ENCODE data around the gene PHYHIPL. TPM values are rescaled to one million over a fixed set of nuclear protein-coding genes. Genes with fewer than 3 reads are reported as not detected.
"Not testable (repeated sequence)": the region's sequence is repeated elsewhere in the genome, so short reads cannot be mapped to it uniquely, and the experiment has no call there.

The PHYHIPL gene
- total and polyA plus RNA-seq, 2 donors (not counting 1 experiment from before 2014, with no cell fraction given) = 0.02 TPM; not detected in 1

DNA sequence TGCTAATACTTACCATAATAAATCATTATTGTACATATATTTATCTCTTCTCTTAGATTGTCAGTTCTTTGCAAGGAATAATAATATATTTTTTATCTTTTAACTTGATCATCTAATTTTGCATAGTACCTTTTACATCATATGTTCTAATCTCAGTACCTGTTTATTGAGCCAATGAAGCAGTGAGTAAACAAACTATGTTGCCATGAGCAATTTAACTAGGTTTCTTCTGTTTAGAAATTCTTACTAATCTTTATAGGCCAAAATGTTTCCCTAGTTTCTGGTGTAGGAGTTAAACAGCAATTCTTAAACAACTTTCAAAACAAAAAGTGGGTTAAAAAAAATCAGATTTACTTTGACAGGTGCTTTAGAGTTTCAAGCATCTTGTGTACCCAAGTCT, 61.3 kb downstream of the PHYHIPL start:
- Histone ChIP-seq H3K9ac (ENCODE audit: insufficient read depth, low read length) (no peak overlapping the region), H3K4me2 (ENCODE audit: extremely low read depth, insufficient read depth, low read length) (no peak overlapping the region), H3K4me3 (replicated peaks in 1 of 4; ENCODE audit: control extremely low read depth in 1 of 4, insufficient read depth in 1 of 4, low read depth in 3 of 4, low read length in 4 of 4) (no peak overlapping the region), H2AFZ (ENCODE audit: low read length) (no peak overlapping the region), H3K79me2 (ENCODE audit: control insufficient read depth, insufficient read depth, low read length) (no peaks in the 10 kb centered on the region), H3K9me3 (ENCODE audit: control insufficient read depth, insufficient read depth, low read depth, low read length) (no peaks in the 10 kb centered on the region), H3K36me3 (ENCODE audit: control insufficient read depth, insufficient read depth, low read length) (no peaks in the 10 kb centered on the region), H3K27ac (ENCODE audit: insufficient read depth, low read length) (no peak overlapping the region), H3K27me3 (ENCODE audit: control insufficient read depth, insufficient read depth, low read length) (no peaks in the 10 kb centered on the region), H3K4me1 (ENCODE audit: control insufficient read depth, extremely low read depth, insufficient read depth, low read length) (no peaks in the 10 kb centered on the region), H4K20me1 (ENCODE audit: control insufficient read depth, extremely low read depth, insufficient read depth, low read length) (no peaks in the 10 kb centered on the region)
- TF ChIP-seq EZH2 (IDR thresholded peaks at IDR 0.05; ENCODE audit: low read length, missing control alignments) = no peak
- TF ChIP-seq, protein P1, sequence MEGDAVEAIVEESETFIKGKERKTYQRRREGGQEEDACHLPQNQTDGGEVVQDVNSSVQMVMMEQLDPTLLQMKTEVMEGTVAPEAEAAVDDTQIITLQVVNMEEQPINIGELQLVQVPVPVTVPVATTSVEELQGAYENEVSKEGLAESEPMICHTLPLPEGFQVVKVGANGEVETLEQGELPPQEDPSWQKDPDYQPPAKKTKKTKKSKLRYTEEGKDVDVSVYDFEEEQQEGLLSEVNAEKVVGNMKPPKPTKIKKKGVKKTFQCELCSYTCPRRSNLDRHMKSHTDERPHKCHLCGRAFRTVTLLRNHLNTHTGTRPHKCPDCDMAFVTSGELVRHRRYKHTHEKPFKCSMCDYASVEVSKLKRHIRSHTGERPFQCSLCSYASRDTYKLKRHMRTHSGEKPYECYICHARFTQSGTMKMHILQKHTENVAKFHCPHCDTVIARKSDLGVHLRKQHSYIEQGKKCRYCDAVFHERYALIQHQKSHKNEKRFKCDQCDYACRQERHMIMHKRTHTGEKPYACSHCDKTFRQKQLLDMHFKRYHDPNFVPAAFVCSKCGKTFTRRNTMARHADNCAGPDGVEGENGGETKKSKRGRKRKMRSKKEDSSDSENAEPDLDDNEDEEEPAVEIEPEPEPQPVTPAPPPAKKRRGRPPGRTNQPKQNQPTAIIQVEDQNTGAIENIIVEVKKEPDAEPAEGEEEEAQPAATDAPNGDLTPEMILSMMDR (conservative IDR thresholded peaks at IDR 0.05 in 1 of 2, IDR thresholded peaks at IDR 0.05 in 1 of 2; ENCODE audit: low read depth in 1 of 2, low read length in 2 of 2) = no peak
- DNase-seq (ENCODE audit: low read depth in 2 of 2) = no peak

DNA sequence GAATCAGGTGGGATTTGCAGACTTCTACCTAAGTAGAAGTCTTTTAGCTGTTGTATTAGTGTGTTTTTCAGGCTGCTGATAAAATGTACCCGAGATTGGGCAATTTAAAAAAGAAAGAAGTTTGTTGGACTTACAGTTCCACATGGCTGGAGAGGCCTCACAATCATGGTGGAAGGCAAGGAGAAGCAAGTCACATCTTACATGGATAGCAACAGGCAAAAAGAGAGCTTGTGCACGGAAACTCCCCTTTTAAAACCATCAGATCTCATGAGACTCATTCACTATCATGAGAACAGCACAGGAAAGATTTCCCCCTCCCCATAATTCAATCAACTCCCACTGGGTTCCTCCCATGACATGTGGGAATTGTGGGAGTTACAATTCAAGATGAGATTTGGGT, 62.7 kb downstream of the PHYHIPL start:
- not testable (repeated sequence) for H3K4me3 ChIP-seq (replicated peaks in 1 of 4; ENCODE audit: control extremely low read depth in 1 of 4, insufficient read depth in 1 of 4, low read depth in 3 of 4, low read length in 4 of 4); DNase-seq (ENCODE audit: low read depth in 2 of 2); H3K4me1 ChIP-seq (ENCODE audit: control insufficient read depth, extremely low read depth, insufficient read depth, low read length); H3K4me2 ChIP-seq (ENCODE audit: extremely low read depth, insufficient read depth, low read length); H3K27me3 ChIP-seq (ENCODE audit: control insufficient read depth, insufficient read depth, low read length); H3K9me3 ChIP-seq (ENCODE audit: control insufficient read depth, insufficient read depth, low read depth, low read length); H4K20me1 ChIP-seq (ENCODE audit: control insufficient read depth, extremely low read depth, insufficient read depth, low read length); H3K79me2 ChIP-seq (ENCODE audit: control insufficient read depth, insufficient read depth, low read length); H3K36me3 ChIP-seq (ENCODE audit: control insufficient read depth, insufficient read depth, low read length); H3K9ac ChIP-seq (ENCODE audit: insufficient read depth, low read length); H2AFZ ChIP-seq (ENCODE audit: low read length); H3K27ac ChIP-seq (ENCODE audit: insufficient read depth, low read length)

DNA sequence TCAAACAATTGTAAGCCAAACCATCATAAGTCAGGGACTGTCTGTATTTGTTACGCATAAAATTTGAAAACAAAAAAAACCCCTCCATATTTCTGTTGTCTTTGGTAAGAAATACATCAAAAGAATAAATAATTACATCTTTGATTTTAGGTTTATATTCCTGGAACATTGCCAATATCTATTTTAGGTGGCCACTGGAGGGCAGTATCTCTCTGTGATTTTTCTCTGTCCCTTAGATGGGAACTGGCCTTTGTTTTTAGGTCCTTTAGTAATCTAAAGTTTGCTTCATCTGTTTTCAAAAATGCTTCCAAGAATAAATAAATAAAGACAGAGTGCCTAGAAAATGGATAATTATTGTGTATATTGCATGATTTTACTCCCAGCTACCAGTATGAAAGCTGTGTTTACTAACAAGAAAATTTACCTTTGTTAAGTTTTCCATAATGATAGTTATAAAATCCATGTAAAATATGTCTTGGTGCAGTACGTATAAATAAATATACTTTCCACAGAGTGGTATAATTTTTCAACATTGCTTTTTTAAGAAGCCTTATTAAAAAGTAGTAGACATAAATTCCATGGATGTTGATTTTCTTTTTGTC, 64.2 kb downstream of the PHYHIPL start:
- TF ChIP-seq, protein P1 (conservative IDR thresholded peaks at IDR 0.05 in 1 of 2, IDR thresholded peaks at IDR 0.05 in 1 of 2; ENCODE audit: low read depth in 1 of 2, low read length in 2 of 2) = peak; percentile 42 to 45
- TF ChIP-seq EZH2 (IDR thresholded peaks at IDR 0.05; ENCODE audit: low read length, missing control alignments) = no peak
- Histone ChIP-seq H3K27ac (ENCODE audit: insufficient read depth, low read length) (no peak overlapping the region), H3K9me3 (ENCODE audit: control insufficient read depth, insufficient read depth, low read depth, low read length) (no peaks in the 10 kb centered on the region), H3K4me2 (ENCODE audit: extremely low read depth, insufficient read depth, low read length) (no peak overlapping the region), H3K4me3 (replicated peaks in 1 of 4; ENCODE audit: control extremely low read depth in 1 of 4, insufficient read depth in 1 of 4, low read depth in 3 of 4, low read length in 4 of 4) (no peak overlapping the region), H3K36me3 (ENCODE audit: control insufficient read depth, insufficient read depth, low read length) (no peaks in the 10 kb centered on the region), H3K4me1 (ENCODE audit: control insufficient read depth, extremely low read depth, insufficient read depth, low read length) (no peaks in the 10 kb centered on the region), H3K27me3 (ENCODE audit: control insufficient read depth, insufficient read depth, low read length) (no peaks in the 10 kb centered on the region), H4K20me1 (ENCODE audit: control insufficient read depth, extremely low read depth, insufficient read depth, low read length) (no peaks in the 10 kb centered on the region), H2AFZ (ENCODE audit: low read length) (no peak overlapping the region), H3K9ac (ENCODE audit: insufficient read depth, low read length) (no peak overlapping the region), H3K79me2 (ENCODE audit: control insufficient read depth, insufficient read depth, low read length) (no peaks in the 10 kb centered on the region)
- peak; percentile 26 to 82 for DNase-seq (ENCODE audit: low read depth in 2 of 2)

Data from fibroblast of lung (primary cell).